Activated CD8-positive, alpha-beta memory T cell treated with anti-CD3 and anti-CD28 coated beads, Interleukin-2, amount 50 U/mL, for 24 hours (primary cell): ENCODE results near the gene OR52W1.
A peak's percentile ranks its signal among the peaks of the same experiment; 100 is the strongest.
"Not testable (repeated sequence)": the region's sequence is repeated elsewhere in the genome, so short reads cannot be mapped to it uniquely, and the experiment has no call there.

Experiments
- DNase-seq: peaks from one replicate; pipeline ENCODE4 v3.0.0-alpha.2; 2020; ENCODE audit errors: extremely low read depth

Gene OR52W1

GRCh38 chr11:6217722-6218121 lies 18.7 kb downstream of the OR52W1 start:
- DNase-seq = no peak

- no peak for DNase-seq
Measured at GRCh38 chr11:6219359-6219758, 20.3 kb downstream of the OR52W1 start.

GRCh38 chr11:6223854-6224253 lies 24.8 kb downstream of the OR52W1 start:
- no peak for DNase-seq

- DNase-seq = no peak
Measured at GRCh38 chr11:6224421-6224820, 25.4 kb downstream of the OR52W1 start.

GRCh38 chr11:6225024-6225423 lies 26.0 kb downstream of the OR52W1 start:
- DNase-seq = no peak

- DNase-seq = no peak
Measured at GRCh38 chr11:6225896-6226295, 26.9 kb downstream of the OR52W1 start.

GRCh38 chr11:6228520-6228919 lies 29.5 kb downstream of the OR52W1 start:
- DNase-seq = no peak

- no peak for DNase-seq
Measured at GRCh38 chr11:6229911-6230310, 30.9 kb downstream of the OR52W1 start.

- no peak for DNase-seq
Measured at GRCh38 chr11:6232899-6233298, 33.9 kb downstream of the OR52W1 start.

- DNase-seq = no peak
Measured at GRCh38 chr11:6233984-6234386, 35.0 kb downstream of the OR52W1 start.

GRCh38 chr11:6234387-6235107 lies 35.5 kb downstream of the OR52W1 start, which contains the start of gene FHIP1B:
Gene FHIP1B (minus strand): TSS chr11:6234636. CDS start chr11:6224516, 10,120 bp downstream.
- DNase-seq = peak; percentile 99

GRCh38 chr11:6237266-6237665 lies 38.2 kb downstream of the OR52W1 start:
- no peak for DNase-seq

GRCh38 chr11:6237761-6238302 lies 38.8 kb downstream of the OR52W1 start:
- DNase-seq = no peak

- DNase-seq = no peak
Measured at GRCh38 chr11:6238902-6239301, 39.9 kb downstream of the OR52W1 start, which contains the start of gene CNGA4. Gene CNGA4 (plus strand): TSS chr11:6239089. CDS start chr11:6239207, 118 bp downstream.

GRCh38 chr11:6240139-6240538 lies 41.1 kb downstream of the OR52W1 start:
- no peak for DNase-seq

- DNase-seq = no peak
Measured at GRCh38 chr11:6240781-6241180, 41.8 kb downstream of the OR52W1 start.

GRCh38 chr11:6241316-6241715 lies 42.3 kb downstream of the OR52W1 start:
- no peak for DNase-seq

- DNase-seq = no peak
Measured at GRCh38 chr11:6245536-6245935, 46.5 kb downstream of the OR52W1 start.

GRCh38 chr11:6248248-6248647 lies 49.2 kb downstream of the OR52W1 start:
- no peak for DNase-seq

- not testable (repeated sequence) for DNase-seq
Measured at GRCh38 chr11:6248897-6249296, 49.9 kb downstream of the OR52W1 start.
